ENCODE measurements around the gene SAMD7. TPM values are rescaled to one million over a fixed set of nuclear protein-coding genes. Genes with fewer than 3 reads are reported as not detected.

Gene SAMD7
- total RNA-seq (2021) (not detected in 3 replicates), Bru-seq, nascent RNA (not detected)
- long read RNA-seq, experiment 1 = 0 reads
- long read RNA-seq, experiment 2 = 0 reads
- long read RNA-seq, experiment 3 = 0 reads

DNA sequence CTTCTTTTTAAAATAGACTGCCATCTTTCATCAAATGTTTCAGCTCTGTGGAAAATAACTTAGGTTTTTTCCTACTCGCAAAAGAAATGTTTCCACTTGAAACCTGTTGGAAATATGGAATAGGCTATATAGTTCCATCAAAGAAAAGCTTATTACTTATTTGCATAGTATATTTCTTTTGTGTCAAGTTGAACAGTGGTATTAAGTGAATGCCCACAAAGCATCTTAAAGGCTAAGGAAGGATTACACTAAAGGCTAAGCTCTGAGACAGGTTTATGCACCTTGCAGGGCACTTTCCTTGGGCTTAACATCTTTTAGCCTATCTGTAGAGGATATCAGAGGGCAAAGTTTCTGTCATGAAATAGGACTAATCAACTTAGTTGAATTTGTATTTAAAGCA lies at the start of gene SAMD7:
Gene SAMD7, plus strand, starts transcription at position 301 of the 400 bp plus-strand sequence. CDS start 7,927 bp downstream, outside the sequence.
- H3K36me3 Mint-ChIP-seq = no peaks in the 10 kb centered on the region

More for the DNA sequence above, at the start of gene SAMD7:
- Mint-ChIP-seq H3K4me1 (peaks cover 4% of the 10 kb centered on the region), H3K9me3 (peaks cover 3% of the 10 kb centered on the region; the same call in 1 of the 2 replicates), H3K4me3 (no peak within 1 kb of the TSS), H3K27me3 (ENCODE audit: low read depth) (no peaks in the 10 kb centered on the region), H3K27ac (no peak within 1 kb of the TSS)
- TF ChIP-seq ZNF232 (CRISPR knock-in tag; IDR thresholded peaks at IDR 0.05) (no peak), ZNF138 (CRISPR knock-in tag; conservative IDR thresholded peaks at IDR 0.05) (no peak), NR1H2 (CRISPR knock-in tag; IDR thresholded peaks at IDR 0.05) (no peak), JUN (CRISPR knock-in tag; IDR thresholded peaks at IDR 0.05) (no peak), USF2 (CRISPR knock-in tag; IDR thresholded peaks at IDR 0.05) (no peak), PRRX2 (CRISPR knock-in tag; IDR thresholded peaks at IDR 0.05) (no peak), GRHL2 (CRISPR knock-in tag; IDR thresholded peaks at IDR 0.05; ENCODE audit: insufficient replicate concordance, severe bottlenecking) (no peak), SP1 (CRISPR knock-in tag; conservative IDR thresholded peaks at IDR 0.05) (no peak), ERG (CRISPR knock-in tag; IDR thresholded peaks at IDR 0.05) (no peak), ZNF121 (CRISPR knock-in tag; IDR thresholded peaks at IDR 0.05) (no peak), ZNF219 (CRISPR knock-in tag; IDR thresholded peaks at IDR 0.05; ENCODE audit: borderline replicate concordance) (no peak), MYBL2 (CRISPR knock-in tag; IDR thresholded peaks at IDR 0.05) (no peak), ZMAT4 (CRISPR knock-in tag; IDR thresholded peaks at IDR 0.05) (no peak), NR3C1 (CRISPR knock-in tag; conservative IDR thresholded peaks at IDR 0.05; ENCODE audit: low read depth) (no peak), USF1 (CRISPR knock-in tag; IDR thresholded peaks at IDR 0.05) (no peak), ETV6 (CRISPR knock-in tag; IDR thresholded peaks at IDR 0.05) (no peak), ZNF671 (CRISPR knock-in tag; IDR thresholded peaks at IDR 0.05) (no peak)
- TF ChIP-seq, protein P1, sequence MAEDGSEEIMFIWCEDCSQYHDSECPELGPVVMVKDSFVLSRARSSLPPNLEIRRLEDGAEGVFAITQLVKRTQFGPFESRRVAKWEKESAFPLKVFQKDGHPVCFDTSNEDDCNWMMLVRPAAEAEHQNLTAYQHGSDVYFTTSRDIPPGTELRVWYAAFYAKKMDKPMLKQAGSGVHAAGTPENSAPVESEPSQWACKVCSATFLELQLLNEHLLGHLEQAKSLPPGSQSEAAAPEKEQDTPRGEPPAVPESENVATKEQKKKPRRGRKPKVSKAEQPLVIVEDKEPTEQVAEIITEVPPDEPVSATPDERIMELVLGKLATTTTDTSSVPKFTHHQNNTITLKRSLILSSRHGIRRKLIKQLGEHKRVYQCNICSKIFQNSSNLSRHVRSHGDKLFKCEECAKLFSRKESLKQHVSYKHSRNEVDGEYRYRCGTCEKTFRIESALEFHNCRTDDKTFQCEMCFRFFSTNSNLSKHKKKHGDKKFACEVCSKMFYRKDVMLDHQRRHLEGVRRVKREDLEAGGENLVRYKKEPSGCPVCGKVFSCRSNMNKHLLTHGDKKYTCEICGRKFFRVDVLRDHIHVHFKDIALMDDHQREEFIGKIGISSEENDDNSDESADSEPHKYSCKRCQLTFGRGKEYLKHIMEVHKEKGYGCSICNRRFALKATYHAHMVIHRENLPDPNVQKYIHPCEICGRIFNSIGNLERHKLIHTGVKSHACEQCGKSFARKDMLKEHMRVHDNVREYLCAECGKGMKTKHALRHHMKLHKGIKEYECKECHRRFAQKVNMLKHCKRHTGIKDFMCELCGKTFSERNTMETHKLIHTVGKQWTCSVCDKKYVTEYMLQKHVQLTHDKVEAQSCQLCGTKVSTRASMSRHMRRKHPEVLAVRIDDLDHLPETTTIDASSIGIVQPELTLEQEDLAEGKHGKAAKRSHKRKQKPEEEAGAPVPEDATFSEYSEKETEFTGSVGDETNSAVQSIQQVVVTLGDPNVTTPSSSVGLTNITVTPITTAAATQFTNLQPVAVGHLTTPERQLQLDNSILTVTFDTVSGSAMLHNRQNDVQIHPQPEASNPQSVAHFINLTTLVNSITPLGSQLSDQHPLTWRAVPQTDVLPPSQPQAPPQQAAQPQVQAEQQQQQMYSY (CRISPR knock-in tag; IDR thresholded peaks at IDR 0.05) = no peak
- TF ChIP-seq, protein P2, sequence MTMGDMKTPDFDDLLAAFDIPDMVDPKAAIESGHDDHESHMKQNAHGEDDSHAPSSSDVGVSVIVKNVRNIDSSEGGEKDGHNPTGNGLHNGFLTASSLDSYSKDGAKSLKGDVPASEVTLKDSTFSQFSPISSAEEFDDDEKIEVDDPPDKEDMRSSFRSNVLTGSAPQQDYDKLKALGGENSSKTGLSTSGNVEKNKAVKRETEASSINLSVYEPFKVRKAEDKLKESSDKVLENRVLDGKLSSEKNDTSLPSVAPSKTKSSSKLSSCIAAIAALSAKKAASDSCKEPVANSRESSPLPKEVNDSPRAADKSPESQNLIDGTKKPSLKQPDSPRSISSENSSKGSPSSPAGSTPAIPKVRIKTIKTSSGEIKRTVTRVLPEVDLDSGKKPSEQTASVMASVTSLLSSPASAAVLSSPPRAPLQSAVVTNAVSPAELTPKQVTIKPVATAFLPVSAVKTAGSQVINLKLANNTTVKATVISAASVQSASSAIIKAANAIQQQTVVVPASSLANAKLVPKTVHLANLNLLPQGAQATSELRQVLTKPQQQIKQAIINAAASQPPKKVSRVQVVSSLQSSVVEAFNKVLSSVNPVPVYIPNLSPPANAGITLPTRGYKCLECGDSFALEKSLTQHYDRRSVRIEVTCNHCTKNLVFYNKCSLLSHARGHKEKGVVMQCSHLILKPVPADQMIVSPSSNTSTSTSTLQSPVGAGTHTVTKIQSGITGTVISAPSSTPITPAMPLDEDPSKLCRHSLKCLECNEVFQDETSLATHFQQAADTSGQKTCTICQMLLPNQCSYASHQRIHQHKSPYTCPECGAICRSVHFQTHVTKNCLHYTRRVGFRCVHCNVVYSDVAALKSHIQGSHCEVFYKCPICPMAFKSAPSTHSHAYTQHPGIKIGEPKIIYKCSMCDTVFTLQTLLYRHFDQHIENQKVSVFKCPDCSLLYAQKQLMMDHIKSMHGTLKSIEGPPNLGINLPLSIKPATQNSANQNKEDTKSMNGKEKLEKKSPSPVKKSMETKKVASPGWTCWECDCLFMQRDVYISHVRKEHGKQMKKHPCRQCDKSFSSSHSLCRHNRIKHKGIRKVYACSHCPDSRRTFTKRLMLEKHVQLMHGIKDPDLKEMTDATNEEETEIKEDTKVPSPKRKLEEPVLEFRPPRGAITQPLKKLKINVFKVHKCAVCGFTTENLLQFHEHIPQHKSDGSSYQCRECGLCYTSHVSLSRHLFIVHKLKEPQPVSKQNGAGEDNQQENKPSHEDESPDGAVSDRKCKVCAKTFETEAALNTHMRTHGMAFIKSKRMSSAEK (CRISPR knock-in tag; IDR thresholded peaks at IDR 0.05; ENCODE audit: borderline replicate concordance) = no peak
- TF ChIP-seq, protein P3, sequence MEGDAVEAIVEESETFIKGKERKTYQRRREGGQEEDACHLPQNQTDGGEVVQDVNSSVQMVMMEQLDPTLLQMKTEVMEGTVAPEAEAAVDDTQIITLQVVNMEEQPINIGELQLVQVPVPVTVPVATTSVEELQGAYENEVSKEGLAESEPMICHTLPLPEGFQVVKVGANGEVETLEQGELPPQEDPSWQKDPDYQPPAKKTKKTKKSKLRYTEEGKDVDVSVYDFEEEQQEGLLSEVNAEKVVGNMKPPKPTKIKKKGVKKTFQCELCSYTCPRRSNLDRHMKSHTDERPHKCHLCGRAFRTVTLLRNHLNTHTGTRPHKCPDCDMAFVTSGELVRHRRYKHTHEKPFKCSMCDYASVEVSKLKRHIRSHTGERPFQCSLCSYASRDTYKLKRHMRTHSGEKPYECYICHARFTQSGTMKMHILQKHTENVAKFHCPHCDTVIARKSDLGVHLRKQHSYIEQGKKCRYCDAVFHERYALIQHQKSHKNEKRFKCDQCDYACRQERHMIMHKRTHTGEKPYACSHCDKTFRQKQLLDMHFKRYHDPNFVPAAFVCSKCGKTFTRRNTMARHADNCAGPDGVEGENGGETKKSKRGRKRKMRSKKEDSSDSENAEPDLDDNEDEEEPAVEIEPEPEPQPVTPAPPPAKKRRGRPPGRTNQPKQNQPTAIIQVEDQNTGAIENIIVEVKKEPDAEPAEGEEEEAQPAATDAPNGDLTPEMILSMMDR (IDR thresholded peaks at IDR 0.05) = no peak
- ChIA-PET CTCF (no interaction called here), POLR2A (no interaction called here)
- DNase-seq (ENCODE audit: low spot score) (no peak), ATAC-seq (no peak)

Measured in WTC11 (cell line).